ENCODE results near the gene BNC2. TPM values are rescaled to one million over a fixed set of nuclear protein-coding genes. Genes with fewer than 3 reads are reported as not detected.
A peak's percentile ranks its signal among the peaks of the same experiment; 100 is the strongest.

BNC2 gene
- polyA plus RNA-seq, 1 donor: 5.3 TPM

GRCh38 chr9:16672501-16672900, 198.0 kb downstream of the BNC2 start:
- DNase-seq: no peak

DNA sequence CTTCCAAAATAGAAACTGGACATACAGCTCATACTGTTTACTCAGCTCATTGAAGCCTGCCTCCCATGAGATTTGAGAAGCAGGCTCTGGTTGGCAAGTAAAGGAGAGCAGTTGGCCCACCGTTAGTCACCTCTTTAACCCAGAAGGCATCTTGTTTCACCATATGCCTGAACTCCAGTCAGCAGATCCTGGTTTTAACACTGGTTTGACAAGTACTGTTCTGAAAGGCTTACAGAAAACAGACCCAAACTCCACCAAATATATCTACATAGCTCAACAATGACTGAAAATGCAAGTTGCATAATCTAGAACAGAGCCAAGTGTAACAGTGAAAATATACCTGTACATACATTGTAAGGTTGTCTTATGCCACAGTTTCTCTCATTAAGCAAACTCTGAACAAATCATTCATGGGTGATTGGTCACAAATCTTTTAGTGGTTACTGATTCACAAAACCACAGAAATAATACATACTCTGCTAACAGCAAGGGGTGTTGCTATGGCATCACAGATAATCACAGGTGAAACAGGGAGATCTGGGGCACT, 198.8 kb downstream of the BNC2 start:
- DNase-seq: no peak

DNA sequence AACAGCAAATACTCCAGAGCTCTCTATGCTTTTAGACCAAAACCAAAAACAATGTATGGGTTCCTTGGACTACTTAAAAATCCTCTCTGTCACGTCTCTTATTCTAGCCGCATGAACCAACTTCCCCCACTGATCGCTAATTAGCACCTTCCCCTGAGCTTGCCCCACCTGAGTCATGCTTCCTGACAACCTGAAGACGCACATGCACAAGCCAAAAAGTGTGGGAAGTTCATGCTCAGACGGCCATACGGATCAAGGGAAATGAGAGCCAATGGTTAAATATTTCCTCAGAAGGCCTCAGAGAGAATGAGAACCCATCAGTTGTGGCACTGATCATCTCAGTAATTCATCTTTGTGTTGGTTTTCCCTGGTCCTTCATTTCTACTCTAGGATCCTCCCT, 199.7 kb downstream of the BNC2 start:
- no peak for DNase-seq

DNA sequence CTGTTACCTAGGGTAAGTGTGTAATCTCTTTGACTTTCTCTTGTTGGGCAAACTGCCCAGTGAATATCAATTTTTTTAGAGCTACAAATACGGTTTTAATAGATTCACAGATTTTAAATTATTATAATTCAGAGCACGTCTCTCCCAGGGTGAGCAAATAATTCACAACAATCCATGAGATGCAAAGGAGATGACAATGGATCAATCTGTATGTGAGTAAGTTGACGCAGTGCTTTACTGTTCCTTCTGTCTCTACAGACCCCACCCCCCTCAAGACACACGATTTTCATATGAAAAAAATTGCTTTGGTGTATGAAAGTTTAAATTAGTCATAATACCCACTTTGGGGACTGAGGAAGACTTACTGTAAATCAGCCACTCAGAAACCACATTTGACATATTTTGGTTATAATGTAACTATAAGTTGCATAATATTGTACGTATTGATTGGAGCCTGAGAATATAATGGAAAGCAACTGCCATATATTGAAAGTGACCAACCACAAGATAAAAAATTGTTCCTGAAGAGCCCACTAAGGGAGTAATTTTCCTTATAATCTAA, 201.7 kb downstream of the BNC2 start:
- no peak for DNase-seq

DNA sequence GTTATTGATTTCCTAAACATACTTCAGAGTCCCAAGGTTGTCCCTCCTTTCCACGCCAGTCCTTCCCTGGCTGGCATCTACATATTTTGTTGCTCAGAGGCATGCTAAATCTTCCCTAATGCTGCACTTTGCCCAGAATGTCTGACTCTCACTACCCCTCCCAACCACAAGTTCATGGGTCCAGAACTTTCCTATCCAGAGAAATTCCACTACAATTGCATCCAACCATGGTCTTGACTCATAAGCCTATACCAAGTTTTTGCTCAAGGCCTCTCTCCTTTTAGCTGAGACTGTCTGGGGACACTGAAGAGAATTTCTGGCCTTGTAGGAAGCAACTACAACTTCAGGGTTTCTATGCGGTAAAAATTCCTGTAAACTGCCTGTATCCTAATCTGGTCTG, 206.3 kb downstream of the BNC2 start:
- DNase-seq: no peak

DNA sequence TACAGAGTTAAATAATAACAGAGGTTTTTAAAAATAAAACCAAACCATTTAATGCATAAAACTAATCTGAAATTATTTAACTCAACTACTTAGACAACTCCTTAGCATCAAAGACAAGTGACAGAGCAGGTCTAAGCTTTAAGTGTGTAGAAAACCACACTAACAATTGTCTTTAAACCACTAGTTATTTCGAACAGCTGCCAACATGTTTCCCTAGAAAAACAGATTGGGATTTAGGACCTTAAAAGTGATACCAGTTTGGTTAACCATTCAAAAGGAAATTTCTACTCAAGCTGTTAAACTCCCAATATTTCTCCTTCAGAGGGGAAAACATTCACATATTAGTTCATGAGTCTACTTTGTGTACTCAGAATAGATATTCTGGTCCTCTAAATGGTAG, 208.7 kb downstream of the BNC2 start:
- DNase-seq: no peak

DNA sequence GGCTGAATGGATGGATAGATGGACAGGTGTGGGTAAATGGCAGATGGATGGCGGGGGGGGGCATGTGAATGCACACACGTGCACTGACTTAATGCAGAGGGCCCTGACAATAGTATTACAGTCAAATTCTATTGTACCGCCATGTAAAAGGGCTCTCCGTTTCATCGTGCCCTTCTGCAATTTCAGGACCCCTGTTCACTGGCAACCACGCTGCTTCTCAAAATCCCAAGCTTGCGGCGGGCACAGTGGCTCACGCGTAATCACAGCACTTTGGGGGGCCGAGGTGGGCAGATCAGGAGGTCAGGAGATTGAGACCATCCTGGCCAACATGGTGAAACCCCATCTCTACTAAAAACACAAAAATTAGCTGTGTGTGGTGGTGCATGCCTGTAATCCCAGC, 211.4 kb downstream of the BNC2 start:
- DNase-seq: no peak

DNA sequence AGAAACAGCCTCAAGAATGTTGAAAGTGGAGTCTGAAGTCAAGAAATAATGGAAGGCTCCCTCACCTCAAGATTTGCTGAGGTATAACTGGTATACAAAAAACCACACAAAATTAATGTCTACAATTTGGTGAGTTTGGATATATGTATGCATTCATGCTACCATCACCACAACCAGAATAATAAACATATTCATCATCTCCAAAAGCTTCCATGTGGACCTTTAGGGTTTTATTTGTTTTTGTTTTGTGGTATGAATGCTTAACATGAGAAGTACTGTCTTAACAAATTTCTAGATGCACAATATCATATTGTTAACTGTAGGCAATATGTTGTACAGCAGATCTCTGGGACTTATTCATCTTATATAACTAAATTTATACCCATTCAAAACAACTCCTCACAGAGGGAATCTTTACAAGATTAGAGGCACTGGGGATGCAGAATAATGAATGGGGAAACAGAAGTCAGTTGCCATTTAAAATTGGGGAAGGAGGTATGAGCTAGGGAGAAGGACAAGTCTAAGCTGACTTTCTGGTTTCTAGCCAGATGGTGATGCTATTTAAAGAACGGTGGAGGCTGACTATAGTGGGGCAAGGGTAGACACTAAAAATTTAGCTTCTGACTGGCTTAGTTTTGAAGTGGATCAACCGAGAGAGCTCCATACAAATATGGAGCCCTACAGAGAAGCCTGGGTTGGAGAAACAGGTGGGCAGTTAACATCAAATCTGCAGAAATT, 213.9 kb downstream of the BNC2 start:
- DNase-seq: no peak

- DNase-seq: no peak
These were observed 215.8 kb downstream of the BNC2 start for GRCh38 chr9:16654596-16655126.

DNA sequence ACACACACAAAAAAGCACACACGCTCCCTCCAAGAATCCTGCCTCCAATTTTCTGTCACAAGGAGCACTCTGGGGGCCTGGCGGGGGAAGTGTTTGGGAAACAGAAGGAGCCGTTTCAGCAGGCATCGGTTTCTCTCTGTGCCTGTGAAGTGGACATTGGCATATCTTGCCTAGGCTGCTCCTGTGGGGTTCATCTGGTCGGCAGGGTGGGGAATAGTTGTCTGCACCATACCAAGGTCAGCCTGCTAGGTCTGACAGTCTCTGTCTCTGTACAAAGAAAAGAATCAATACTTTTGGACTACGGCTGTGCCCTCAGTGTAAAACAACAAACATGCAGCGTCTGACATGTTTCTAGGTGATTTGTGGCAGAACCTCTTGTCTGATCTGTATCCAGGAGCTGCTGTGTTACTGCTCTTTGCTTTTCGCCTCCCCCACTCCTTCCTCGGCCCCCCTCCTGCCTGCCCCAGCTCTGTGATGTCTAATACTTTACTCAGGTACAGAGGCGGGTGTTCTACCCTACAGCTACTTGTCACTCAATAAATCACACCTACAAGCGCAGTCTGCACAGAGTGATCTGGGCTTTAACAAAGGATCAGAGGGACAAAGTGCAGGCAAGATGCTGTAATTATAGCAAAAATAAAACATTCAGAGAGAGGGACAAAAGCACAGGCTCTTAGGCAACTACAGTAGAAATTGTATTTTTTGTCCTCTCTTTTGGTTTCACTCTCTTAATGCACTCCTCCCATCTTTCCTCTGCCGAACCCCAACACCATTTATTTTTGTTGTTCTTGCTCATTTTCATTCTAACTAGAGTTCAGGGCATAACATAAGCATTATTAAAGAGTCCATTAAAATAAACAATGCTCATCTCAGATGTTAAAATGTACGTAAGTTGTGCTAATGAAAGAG, 216.7 kb downstream of the BNC2 start:
- peak; percentile 40 for DNase-seq

GRCh38 chr9:16652582-16652981, 217.9 kb downstream of the BNC2 start:
- DNase-seq: peak; percentile 24

DNA sequence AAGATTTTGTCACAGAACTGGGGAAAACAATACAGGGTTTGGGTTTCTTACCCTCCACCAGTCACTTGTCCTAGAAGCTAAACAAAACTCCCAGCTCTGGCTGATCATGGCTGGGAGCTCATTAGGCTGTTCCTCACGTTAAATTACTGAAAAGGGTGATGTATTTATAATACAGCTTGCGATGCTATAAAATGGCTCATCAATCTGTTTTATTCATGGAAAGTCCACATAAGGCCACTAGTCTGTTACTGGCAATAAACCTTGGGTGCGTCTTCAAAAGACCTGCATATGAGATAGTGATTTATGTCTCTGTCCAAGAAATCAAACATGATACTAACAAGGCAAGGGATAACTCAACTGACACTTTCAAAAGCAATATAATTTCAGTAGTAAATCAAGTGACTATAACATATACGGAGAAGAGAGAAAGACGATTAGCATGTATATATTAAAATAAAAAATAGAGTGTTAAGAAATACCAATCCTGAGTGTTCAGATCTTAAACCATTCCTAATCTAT, 219.0 kb downstream of the BNC2 start:
- DNase-seq: no peak

- no peak for DNase-seq
These were observed 224.5 kb downstream of the BNC2 start for GRCh38 chr9:16645970-16646369.

DNA sequence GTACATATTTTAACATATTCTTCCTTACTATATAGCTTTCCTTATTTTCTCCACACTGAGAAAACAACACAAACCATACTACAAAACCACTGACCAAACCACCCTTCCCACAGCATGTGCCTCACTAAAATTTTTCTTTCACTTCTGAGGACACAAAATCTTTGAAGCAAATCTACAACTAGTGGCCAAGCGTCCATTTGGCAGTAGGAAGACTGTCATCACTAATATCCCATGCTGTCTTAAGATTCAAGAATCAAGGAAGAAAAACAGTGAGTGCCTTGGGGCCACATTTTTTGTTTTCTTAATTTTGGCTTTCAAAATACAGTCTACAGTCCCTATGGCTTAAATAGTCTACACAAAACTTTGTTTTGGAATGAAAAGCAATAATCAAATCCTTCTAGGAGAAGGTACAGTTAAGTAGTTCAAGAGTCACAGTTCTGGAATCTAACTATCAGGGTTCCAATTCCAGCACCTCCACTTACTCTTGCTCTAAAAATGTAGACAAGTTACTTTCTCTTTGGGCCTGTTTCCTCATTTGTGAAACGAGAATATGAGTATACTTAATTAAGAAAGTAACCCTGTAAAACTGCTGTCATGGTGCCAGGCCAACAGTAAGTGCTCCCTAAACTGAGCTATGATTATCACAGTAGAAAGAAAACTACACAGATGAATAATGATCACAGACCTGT, 227.9 kb downstream of the BNC2 start:
- DNase-seq: no peak

- DNase-seq: no peak
These were observed 229.8 kb downstream of the BNC2 start for GRCh38 chr9:16640649-16641048.

DNA sequence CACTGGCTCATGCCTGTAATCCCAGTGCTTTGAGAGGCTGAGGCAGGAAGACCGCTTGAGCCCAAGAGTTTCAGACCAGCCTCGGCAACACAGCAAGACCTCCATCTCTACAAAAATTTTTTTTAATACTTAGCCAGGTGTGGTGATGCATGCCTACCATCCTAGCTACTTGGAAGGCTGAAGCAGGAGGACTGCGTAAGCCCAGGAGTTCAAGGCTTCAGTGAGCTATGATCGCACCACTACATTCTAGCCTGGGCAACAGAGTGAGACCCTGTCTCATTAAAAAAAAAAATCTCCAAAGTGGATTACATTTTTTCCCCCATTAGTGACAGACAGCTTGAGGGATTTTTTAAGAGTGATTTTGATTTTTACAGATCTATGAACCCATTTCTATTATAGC, 230.8 kb downstream of the BNC2 start:
- no peak for DNase-seq

- no peak for DNase-seq
These were observed 232.6 kb downstream of the BNC2 start for GRCh38 chr9:16637911-16638310.

DNA sequence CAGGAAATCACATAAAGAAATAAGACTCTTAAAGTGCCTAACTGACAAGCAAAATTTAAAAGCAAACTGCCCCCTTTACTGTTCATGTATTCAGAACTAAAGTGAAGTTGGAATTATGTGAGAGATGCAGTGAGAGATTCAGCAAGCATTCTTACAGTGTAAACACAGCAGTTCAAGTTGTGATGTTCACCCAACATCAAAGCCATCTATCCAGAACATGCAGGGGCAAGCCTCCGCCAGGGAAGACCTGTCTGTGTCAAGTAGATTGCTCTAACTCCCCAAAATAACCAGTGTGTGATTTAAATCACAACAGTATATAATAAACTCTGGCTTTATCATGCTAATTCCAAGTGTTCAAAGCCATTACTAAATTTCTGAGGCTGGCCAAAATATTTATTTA, 233.3 kb downstream of the BNC2 start:
- DNase-seq: no peak

DNA sequence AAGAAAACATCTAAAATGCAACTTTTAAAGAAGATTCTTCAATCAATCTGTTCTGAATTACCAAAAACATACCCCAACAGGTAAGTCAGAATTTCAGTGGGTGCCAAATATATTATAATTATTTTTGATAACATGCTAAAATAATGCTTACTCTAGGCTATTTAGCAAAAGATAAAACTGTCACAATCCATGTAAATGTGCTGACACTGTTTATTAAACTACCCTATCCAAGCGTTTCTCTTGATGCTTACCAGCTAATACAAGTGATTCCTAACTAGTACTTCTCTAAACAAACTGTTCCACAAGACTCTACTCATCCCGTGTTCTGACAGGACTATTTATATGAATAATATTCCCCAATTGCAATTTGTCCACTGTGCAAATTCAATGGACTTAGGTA, 236.7 kb downstream of the BNC2 start:
- DNase-seq: no peak

GRCh38 chr9:16628413-16628812, 242.1 kb downstream of the BNC2 start:
- peak; percentile 42 for DNase-seq

- peak; percentile 80 for DNase-seq
These were observed 242.5 kb downstream of the BNC2 start for GRCh38 chr9:16627967-16628366.

- DNase-seq: no peak
These were observed 242.9 kb downstream of the BNC2 start for GRCh38 chr9:16627521-16627920.
